Astrocyte of the spinal cord (primary cell): ENCODE data around the gene TGIF2.

Experiments
- DNase-seq: peaks from one replicate; pipeline ENCODE4 v3.0.0; 2011; ENCODE audit warnings: low read depth, low spot score
- H3K4me3 ChIP-seq: 2 replicates; pipeline ENCODE4 v1.5.1; 2011; ENCODE audit warnings: low read depth, mild to moderate bottlenecking, low read length, moderate library complexity
- in situ Hi-C: cut with HindIII; loops from 2 replicates; pipeline ENCODE4 v1.10.0; 2017; ENCODE audit warnings: low sequenced_read_pairs
- TF ChIP-seq, protein P1 (sequence below): IDR thresholded peaks from 2 replicates; pipeline ENCODE4 v1.5.1; 2012; ENCODE audit warnings: low read depth, mild to moderate bottlenecking, low read length, inconsistent platforms

Gene TGIF2

DNA sequence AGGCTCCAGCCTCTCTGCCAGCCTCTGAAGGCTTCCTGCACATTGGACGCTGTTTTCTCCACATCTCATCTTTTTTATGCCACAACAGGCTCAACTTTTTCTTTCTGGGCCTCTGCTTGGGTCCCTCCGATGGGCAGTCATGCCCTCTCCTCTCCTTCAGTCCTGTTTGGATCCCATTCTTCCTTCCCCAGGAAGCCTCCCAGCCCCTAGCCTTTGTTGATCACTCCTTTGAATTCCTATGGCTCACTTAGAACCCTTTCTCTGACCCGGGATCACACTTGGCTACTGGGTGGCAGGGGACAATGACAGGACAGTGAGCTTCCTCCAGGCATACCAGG lies 68.1 kb downstream of the TGIF2 start:
- H3K4me3 ChIP-seq: no peak overlapping the region
- DNase-seq: no peak
- in situ Hi-C loops: no loop called here
- TF ChIP-seq, protein P1, sequence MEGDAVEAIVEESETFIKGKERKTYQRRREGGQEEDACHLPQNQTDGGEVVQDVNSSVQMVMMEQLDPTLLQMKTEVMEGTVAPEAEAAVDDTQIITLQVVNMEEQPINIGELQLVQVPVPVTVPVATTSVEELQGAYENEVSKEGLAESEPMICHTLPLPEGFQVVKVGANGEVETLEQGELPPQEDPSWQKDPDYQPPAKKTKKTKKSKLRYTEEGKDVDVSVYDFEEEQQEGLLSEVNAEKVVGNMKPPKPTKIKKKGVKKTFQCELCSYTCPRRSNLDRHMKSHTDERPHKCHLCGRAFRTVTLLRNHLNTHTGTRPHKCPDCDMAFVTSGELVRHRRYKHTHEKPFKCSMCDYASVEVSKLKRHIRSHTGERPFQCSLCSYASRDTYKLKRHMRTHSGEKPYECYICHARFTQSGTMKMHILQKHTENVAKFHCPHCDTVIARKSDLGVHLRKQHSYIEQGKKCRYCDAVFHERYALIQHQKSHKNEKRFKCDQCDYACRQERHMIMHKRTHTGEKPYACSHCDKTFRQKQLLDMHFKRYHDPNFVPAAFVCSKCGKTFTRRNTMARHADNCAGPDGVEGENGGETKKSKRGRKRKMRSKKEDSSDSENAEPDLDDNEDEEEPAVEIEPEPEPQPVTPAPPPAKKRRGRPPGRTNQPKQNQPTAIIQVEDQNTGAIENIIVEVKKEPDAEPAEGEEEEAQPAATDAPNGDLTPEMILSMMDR: no peak

DNA sequence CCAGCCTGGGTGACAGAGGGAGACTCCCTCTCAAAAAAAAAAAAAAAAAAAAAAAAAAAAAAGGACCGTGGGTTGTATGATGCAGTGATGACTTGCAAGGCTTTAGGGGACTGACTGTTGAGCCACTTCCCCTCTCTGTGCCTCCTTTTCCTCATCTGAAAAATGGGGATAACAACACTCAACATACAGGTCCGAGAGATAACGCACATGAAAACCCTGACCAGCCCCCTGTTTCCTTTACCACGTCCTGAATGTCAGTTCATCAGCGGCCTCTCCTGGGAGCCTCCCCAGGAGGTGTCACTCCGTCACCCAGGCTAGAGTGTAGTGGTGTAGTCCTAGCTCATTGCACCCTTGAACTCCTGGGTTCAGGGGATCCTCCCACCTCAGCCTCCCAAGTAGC lies 68.7 kb downstream of the TGIF2 start:
- TF ChIP-seq, protein P1: no peak
- no peak overlapping the region for H3K4me3 ChIP-seq
- no peak for DNase-seq
- in situ Hi-C loops: no loop called here
